Measurements from ENCODE around the gene MMP15. TPM values are rescaled to one million over a fixed set of nuclear protein-coding genes. Genes with fewer than 3 reads are reported as not detected.

The MMP15 gene
- total and polyA plus RNA-seq, 2 of the 13 experiments (the other 11 are each of a cell fraction or from before 2014, with no cell fraction given) = 35.2 to 44.9 TPM

DNA sequence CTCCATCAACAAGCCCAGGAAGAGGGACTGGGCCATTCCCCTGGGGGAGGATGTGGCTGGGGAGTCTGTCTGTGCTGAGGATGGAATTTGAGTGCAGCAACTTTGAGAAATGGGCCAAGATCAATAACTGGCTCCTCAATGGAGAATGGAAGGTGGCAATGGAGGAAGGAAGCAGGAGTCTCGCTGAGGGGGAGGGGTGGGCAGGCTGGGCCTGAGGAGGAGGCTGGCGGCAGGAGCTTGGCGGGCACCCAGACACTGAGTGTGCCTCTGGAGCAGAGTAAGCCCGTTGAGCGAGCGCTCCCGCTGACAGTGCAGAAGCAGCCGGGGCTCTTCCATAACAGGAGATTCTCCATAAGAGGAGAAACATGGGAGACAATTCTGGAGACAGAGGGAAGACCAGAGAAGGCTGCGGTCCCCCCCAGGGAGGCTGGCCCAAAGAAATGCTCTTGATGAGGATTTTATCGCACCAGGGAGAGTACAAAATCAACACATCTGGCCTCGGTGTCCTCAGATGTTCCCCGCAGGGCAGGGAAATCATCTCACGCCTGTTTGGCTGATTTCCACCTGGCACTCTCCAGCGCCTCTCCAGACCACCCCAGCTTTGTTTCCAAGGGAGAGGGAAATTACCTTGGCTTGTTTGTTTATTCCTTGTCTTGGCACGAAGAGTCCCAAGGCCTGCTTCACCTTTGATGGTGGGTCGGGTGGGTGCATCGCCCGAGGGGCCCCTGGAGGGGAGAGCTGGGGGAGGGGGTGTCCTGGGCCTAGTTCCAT, 2.8 kb upstream of the MMP15 start:
- ATAC-seq = no peak
- Histone ChIP-seq H3K9ac (ENCODE audit: insufficient read depth, low read depth, low read length) (peak overlapping the region; percentile 39), H3K4me3 (replicated peaks in 1 of 3; ENCODE audit: insufficient read depth in 1 of 3, low read depth in 2 of 3, low read length in 3 of 3) (no peak overlapping the region), H2AFZ (ENCODE audit: low read length) (no peak overlapping the region), H3K9me3 (ENCODE audit: low read length) (no peaks in the 10 kb centered on the region), H3K27me3 (ENCODE audit: control insufficient read depth in 1 of 2, insufficient read depth in 2 of 2, low read length in 2 of 2) (no peaks in the 10 kb centered on the region), H3K4me2 (ENCODE audit: low read depth, low read length) (peak overlapping the region; percentile 22), H3K79me2 (ENCODE audit: insufficient read depth, low read length) (peaks cover 19% of the 10 kb centered on the region), H3K27ac (ENCODE audit: extremely low read length, insufficient read depth, low read length) (no peak overlapping the region), H3K36me3 (replicated peaks in 1 of 2; ENCODE audit: control insufficient read depth in 1 of 2, insufficient read depth in 2 of 2, low read length in 2 of 2) (peaks cover 4 to 11% of the 10 kb centered on the region in 2 experiments; a peak in 4 of 5 replicates), H3K4me1 (ENCODE audit: insufficient read depth, low read length) (peaks cover 35% of the 10 kb centered on the region), H4K20me1 (ENCODE audit: insufficient read depth, low read length) (peaks cover under 1% of the 10 kb centered on the region; the same call in 1 of the 2 replicates)
- ChIA-PET POLR2A (interaction anchor here (1.0 to 5.9 kb wide), 6 partner anchors 10 to 141 kb away, joined by 3 to 101 read pairs (median 18); partner anchors contain the start of genes CFAP20, USB1 and ZNF319), CTCF (ENCODE audit: low intra/inter-chr PET ratio, low total read pairs) (no interaction called here)
- no peak for DNase-seq (ENCODE audit: low spot score)
- BruUV-seq (replicated peaks) = no TSS peak
- WGBS (ENCODE audit: low lambda C conversion rate) = 43% methylated on average over 18 of the region's 18 CpGs
- no peak for FAIRE-seq
- in situ Hi-C loops (cut with HindIII; ENCODE audit: extremely low pct_ligation_motif_present, low pct_unique_long_range_greater_than_20kb) = loop anchor here (5.0 kb wide), 1 partner anchor 105 kb away; the partner anchor contains the start of gene CFAP20
- intact Hi-C loops (cut with micrococcal nuclease; ENCODE audit: unreplicated experiment) = loop anchor here (5.0 to 10.0 kb wide), 3 partner anchors 172 to 465 kb away; partner anchors contain the start of gene CSNK2A2
- no peak for TF ChIP-seq PHB2 (IDR thresholded peaks at IDR 0.05; ENCODE audit: partially characterized antibody)
- no peak for TF ChIP-seq TARDBP (CRISPR knock-in tag; IDR thresholded peaks at IDR 0.05)
- TF ChIP-seq SP1 (IDR thresholded peaks at IDR 0.05) = no peak
- TF ChIP-seq SP1 (CRISPR knock-in tag; IDR thresholded peaks at IDR 0.05) = no peak
- no peak for TF ChIP-seq STAG1 (CRISPR knock-in tag; IDR thresholded peaks at IDR 0.05)
- TF ChIP-seq, protein P1, sequence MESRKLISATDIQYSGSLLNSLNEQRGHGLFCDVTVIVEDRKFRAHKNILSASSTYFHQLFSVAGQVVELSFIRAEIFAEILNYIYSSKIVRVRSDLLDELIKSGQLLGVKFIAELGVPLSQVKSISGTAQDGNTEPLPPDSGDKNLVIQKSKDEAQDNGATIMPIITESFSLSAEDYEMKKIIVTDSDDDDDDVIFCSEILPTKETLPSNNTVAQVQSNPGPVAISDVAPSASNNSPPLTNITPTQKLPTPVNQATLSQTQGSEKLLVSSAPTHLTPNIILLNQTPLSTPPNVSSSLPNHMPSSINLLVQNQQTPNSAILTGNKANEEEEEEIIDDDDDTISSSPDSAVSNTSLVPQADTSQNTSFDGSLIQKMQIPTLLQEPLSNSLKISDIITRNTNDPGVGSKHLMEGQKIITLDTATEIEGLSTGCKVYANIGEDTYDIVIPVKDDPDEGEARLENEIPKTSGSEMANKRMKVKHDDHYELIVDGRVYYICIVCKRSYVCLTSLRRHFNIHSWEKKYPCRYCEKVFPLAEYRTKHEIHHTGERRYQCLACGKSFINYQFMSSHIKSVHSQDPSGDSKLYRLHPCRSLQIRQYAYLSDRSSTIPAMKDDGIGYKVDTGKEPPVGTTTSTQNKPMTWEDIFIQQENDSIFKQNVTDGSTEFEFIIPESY (CRISPR knock-in tag; IDR thresholded peaks at IDR 0.05) = peak; percentile 83
- TF ChIP-seq, protein P2, sequence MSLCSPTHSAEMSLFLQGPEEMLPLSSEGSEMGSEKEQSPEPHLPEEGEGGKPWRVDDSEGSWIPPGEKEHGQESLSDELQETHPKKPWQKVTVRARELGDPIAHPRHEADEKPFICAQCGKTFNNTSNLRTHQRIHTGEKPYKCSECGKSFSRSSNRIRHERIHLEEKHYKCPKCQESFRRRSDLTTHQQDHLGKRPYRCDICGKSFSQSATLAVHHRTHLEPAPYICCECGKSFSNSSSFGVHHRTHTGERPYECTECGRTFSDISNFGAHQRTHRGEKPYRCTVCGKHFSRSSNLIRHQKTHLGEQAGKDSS (CRISPR knock-in tag; IDR thresholded peaks at IDR 0.05; ENCODE audit: borderline replicate concordance, low read depth) = no peak
- TF ChIP-seq KDM3A (CRISPR knock-in tag; IDR thresholded peaks at IDR 0.05; ENCODE audit: low read depth) = no peak
- no peak for TF ChIP-seq THYN1 (CRISPR knock-in tag; IDR thresholded peaks at IDR 0.05; ENCODE audit: borderline replicate concordance, low read depth)
- no peak for TF ChIP-seq ZNF776 (CRISPR knock-in tag; IDR thresholded peaks at IDR 0.05)
- no peak for TF ChIP-seq SNAPC2 (CRISPR knock-in tag; IDR thresholded peaks at IDR 0.05)
- TF ChIP-seq ZNF180 (CRISPR knock-in tag; IDR thresholded peaks at IDR 0.05; ENCODE audit: borderline replicate concordance, low read depth) = no peak
- no peak for TF ChIP-seq ZNF670 (CRISPR knock-in tag; IDR thresholded peaks at IDR 0.05; ENCODE audit: borderline replicate concordance)
- no peak for TF ChIP-seq ZNF652 (CRISPR knock-in tag; IDR thresholded peaks at IDR 0.05; ENCODE audit: borderline replicate concordance, low read depth)
- TF ChIP-seq, protein P3, sequence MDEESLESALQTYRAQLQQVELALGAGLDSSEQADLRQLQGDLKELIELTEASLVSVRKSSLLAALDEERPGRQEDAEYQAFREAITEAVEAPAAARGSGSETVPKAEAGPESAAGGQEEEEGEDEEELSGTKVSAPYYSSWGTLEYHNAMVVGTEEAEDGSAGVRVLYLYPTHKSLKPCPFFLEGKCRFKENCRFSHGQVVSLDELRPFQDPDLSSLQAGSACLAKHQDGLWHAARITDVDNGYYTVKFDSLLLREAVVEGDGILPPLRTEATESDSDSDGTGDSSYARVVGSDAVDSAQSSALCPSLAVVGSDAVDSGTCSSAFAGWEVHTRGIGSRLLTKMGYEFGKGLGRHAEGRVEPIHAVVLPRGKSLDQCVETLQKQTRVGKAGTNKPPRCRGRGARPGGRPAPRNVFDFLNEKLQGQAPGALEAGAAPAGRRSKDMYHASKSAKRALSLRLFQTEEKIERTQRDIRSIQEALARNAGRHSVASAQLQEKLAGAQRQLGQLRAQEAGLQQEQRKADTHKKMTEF (CRISPR knock-in tag; IDR thresholded peaks at IDR 0.05) = no peak
- no peak for TF ChIP-seq GFI1 (CRISPR knock-in tag; IDR thresholded peaks at IDR 0.05; ENCODE audit: borderline replicate concordance)
- no peak for TF ChIP-seq CCDC6 (CRISPR knock-in tag; IDR thresholded peaks at IDR 0.05)
- TF ChIP-seq MZF1 (CRISPR knock-in tag; IDR thresholded peaks at IDR 0.05; ENCODE audit: borderline replicate concordance) = no peak
- no peak for TF ChIP-seq ZNF569 (CRISPR knock-in tag; IDR thresholded peaks at IDR 0.05; ENCODE audit: borderline replicate concordance)
- 0 out of 2 replicates have a peak, but pooled peaks have one; percentile 12 for TF ChIP-seq POLR2G (IDR thresholded peaks at IDR 0.05; ENCODE audit: low read depth, low read length)
- no peak for TF ChIP-seq ZNF607 (CRISPR knock-in tag; IDR thresholded peaks at IDR 0.05; ENCODE audit: borderline replicate concordance)
- TF ChIP-seq ATM (IDR thresholded peaks at IDR 0.05; ENCODE audit: borderline replicate concordance) = no peak

Measured in HepG2 (cell line).